ENCODE measurements around the gene MYDGF. TPM values are rescaled to one million over a fixed set of nuclear protein-coding genes. Genes with fewer than 3 reads are reported as not detected.

Gene MYDGF
- polyA plus RNA-seq, 3 donors, result 64.6 to 165 (median 160) TPM

GRCh38 chr19:4645718-4646117 lies 24.4 kb downstream of the MYDGF start:
- H3K9me3 ChIP-seq (replicated peaks in 1 of 2; ENCODE audit: control insufficient read depth in 1 of 2, insufficient read depth in 1 of 2, low read length in 2 of 2), result no peaks in the 10 kb centered on the region
- no peak overlapping the region for H3K9ac ChIP-seq (ENCODE audit: insufficient read depth, low read length, poor library complexity, severe bottlenecking)
- no peak for TF ChIP-seq CTCF (IDR thresholded peaks at IDR 0.05)
- peaks cover 8 to 19% of the 10 kb centered on the region in 2 donors for H3K36me3 Mint-ChIP-seq
- DNase-seq, result no peak
- no peaks in the 10 kb centered on the region for H3K27me3 Mint-ChIP-seq (ENCODE audit: low read depth in 3 of 3)
- no peak overlapping the region for H3K27ac ChIP-seq (ENCODE audit: low read depth in 1 of 2, low read length in 2 of 2)
- H3K4me2 ChIP-seq (replicated peaks; ENCODE audit: extremely low read depth, low read length, poor library complexity, severe bottlenecking), result no peak overlapping the region
- H3K4me3 Mint-ChIP-seq, result no peak overlapping the region
- H3K4me3 ChIP-seq (replicated peaks in 1 of 3; ENCODE audit: low read depth in 2 of 3, low read length in 3 of 3), result no peak overlapping the region
- WGBS (ENCODE audit: insufficient coverage), result 100% methylated on average over 2 of the region's 4 CpGs
- peaks cover 10% of the 10 kb centered on the region for H3K79me2 ChIP-seq (ENCODE audit: insufficient read depth, low read length)
- intact Hi-C loops (cut with micrococcal nuclease), result no loop called here
- H2AFZ ChIP-seq (ENCODE audit: insufficient read depth, low read depth, low read length, poor library complexity, severe bottlenecking), result no peak overlapping the region
- H4K20me1 ChIP-seq (ENCODE audit: insufficient read depth, low read length), result peaks cover 37% of the 10 kb centered on the region
- peaks cover 7% of the 10 kb centered on the region for H3K4me1 Mint-ChIP-seq
- H3K36me3 ChIP-seq (replicated peaks in 1 of 2; ENCODE audit: control insufficient read depth in 1 of 2, insufficient read depth in 2 of 2, low read length in 2 of 2), result no peaks in the 10 kb centered on the region
- H3K4me1 ChIP-seq (ENCODE audit: control insufficient read depth in 1 of 2, insufficient read depth in 2 of 2, low read length in 2 of 2), result peaks cover under 1 to 5% of the 10 kb centered on the region in 2 donors
- H3K27me3 ChIP-seq (ENCODE audit: control insufficient read depth in 2 of 2, insufficient read depth in 2 of 2, low read length in 2 of 2), result no peaks in the 10 kb centered on the region
- peak overlapping the region in 1 of 7 donors; percentile 73 for H3K27ac Mint-ChIP-seq
- H3K9me3 Mint-ChIP-seq, result no peaks in the 10 kb centered on the region

DNA sequence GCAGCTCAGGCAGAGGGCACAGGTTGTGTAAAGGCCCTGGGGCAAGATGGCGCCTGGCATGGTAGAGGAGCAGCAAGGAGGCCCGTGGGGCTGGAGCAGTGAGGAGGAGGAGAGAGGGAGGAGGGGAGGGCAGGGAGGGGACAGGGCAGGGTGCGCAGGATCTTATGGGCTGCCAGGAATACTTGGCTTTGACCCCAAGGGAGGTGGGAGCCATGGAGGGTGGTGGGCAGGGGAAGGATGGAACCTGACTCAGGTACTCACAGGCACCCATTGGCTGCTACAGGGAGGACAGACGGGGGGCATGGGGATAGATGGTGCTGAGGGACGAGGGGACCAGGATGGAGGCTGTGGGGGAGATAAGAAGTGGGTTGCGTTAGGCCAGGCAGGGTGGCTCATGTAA lies 27.5 kb downstream of the MYDGF start:
- no peak for TF ChIP-seq CTCF (IDR thresholded peaks at IDR 0.05)
- Mint-ChIP-seq H3K9me3 (no peaks in the 10 kb centered on the region), H3K27me3 (ENCODE audit: low read depth in 3 of 3) (peaks cover 0 to 2% (median 0%) of the 10 kb centered on the region in 3 donors), H3K4me1 (peaks cover 26% of the 10 kb centered on the region), H3K36me3 (peaks cover 3 to 6% of the 10 kb centered on the region in 2 donors), H3K4me3 (no peak overlapping the region), H3K27ac (no peak overlapping the region)
- Histone ChIP-seq H3K27ac (ENCODE audit: low read depth in 1 of 2, low read length in 2 of 2) (no peak overlapping the region), H4K20me1 (ENCODE audit: insufficient read depth, low read length) (peaks cover 9% of the 10 kb centered on the region), H3K9ac (ENCODE audit: insufficient read depth, low read length, poor library complexity, severe bottlenecking) (no peak overlapping the region), H2AFZ (ENCODE audit: insufficient read depth, low read depth, low read length, poor library complexity, severe bottlenecking) (no peak overlapping the region), H3K4me3 (replicated peaks in 1 of 3; ENCODE audit: low read depth in 2 of 3, low read length in 3 of 3) (no peak overlapping the region), H3K36me3 (replicated peaks in 1 of 2; ENCODE audit: control insufficient read depth in 1 of 2, insufficient read depth in 2 of 2, low read length in 2 of 2) (no peaks in the 10 kb centered on the region), H3K9me3 (replicated peaks in 1 of 2; ENCODE audit: control insufficient read depth in 1 of 2, insufficient read depth in 1 of 2, low read length in 2 of 2) (no peaks in the 10 kb centered on the region), H3K4me2 (replicated peaks; ENCODE audit: extremely low read depth, low read length, poor library complexity, severe bottlenecking) (no peak overlapping the region), H3K27me3 (ENCODE audit: control insufficient read depth in 2 of 2, insufficient read depth in 2 of 2, low read length in 2 of 2) (no peaks in the 10 kb centered on the region), H3K4me1 (ENCODE audit: control insufficient read depth in 1 of 2, insufficient read depth in 2 of 2, low read length in 2 of 2) (peaks cover 25 to 30% of the 10 kb centered on the region in 2 donors), H3K79me2 (ENCODE audit: insufficient read depth, low read length) (peaks cover 23% of the 10 kb centered on the region)
- DNase-seq, result no peak
- intact Hi-C loops (cut with micrococcal nuclease), result no loop called here
- WGBS (ENCODE audit: insufficient coverage), result 97% methylated on average over 5 of the region's 6 CpGs
